ENCODE results near the gene DLEC1. TPM values are rescaled to one million over a fixed set of nuclear protein-coding genes. Genes with fewer than 3 reads are reported as not detected.

DLEC1 gene
- total RNA-seq, 2 donors from 2014 or later = 0.14 to 0.35 TPM

DNA sequence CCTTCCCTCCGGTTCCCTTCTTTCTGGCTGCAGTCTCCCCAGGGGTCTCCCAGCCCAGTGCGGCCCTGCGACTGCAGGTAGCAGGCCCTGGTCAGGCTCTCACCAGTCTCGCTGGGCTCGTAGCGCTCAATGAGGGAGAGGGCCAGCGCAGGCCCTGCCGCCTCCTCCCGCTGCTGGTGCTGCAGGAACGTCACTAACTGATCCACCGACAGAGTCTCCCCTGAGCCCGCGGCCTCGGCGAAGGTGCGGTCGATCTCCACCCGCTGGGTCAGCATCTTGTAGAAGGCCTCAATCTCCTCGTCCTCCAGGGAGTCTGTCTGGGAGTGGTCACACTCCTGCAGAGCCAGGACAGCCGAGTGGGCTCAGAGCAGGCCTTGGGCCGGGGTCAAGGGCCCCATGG is 27.9 kb upstream of the DLEC1 start:
- H3K4me1 ChIP-seq (ENCODE audit: control insufficient read depth in 1 of 2, low read depth in 2 of 2) = no peaks in the 10 kb centered on the region
- no peak for ATAC-seq (ENCODE audit: insufficient number of reproducible peaks, low FRiP score, low read depth)

DNA sequence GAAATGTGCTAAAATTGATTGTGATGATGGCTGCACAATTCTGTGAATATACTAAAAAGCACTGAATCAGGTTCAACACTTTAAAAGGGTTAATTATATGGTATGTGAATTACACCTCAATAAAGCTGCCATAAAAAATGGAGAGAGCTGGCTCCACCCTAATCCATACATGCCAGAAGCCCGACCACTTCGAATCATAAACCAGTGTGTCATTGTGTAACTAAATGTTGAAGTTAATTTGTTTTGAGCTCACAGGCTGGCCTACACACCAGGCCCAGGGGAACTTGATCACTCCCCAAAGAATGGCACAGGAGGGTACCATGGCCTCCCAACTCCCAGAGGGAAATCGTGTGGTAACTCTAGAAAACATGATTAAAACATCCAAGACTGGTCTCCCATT is 23.5 kb upstream of the DLEC1 start:
- no peak for ATAC-seq (ENCODE audit: insufficient number of reproducible peaks, low FRiP score, low read depth)
- no peak for DNase-seq (ENCODE audit: low spot score)
- no peaks in the 10 kb centered on the region for H3K9me3 ChIP-seq
- TF ChIP-seq, protein P1, sequence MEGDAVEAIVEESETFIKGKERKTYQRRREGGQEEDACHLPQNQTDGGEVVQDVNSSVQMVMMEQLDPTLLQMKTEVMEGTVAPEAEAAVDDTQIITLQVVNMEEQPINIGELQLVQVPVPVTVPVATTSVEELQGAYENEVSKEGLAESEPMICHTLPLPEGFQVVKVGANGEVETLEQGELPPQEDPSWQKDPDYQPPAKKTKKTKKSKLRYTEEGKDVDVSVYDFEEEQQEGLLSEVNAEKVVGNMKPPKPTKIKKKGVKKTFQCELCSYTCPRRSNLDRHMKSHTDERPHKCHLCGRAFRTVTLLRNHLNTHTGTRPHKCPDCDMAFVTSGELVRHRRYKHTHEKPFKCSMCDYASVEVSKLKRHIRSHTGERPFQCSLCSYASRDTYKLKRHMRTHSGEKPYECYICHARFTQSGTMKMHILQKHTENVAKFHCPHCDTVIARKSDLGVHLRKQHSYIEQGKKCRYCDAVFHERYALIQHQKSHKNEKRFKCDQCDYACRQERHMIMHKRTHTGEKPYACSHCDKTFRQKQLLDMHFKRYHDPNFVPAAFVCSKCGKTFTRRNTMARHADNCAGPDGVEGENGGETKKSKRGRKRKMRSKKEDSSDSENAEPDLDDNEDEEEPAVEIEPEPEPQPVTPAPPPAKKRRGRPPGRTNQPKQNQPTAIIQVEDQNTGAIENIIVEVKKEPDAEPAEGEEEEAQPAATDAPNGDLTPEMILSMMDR (IDR thresholded peaks at IDR 0.05) = no peak
- no peak overlapping the region for H3K27ac ChIP-seq
- H3K4me3 ChIP-seq = no peak overlapping the region
- H3K27me3 ChIP-seq (replicated peaks; ENCODE audit: insufficient read depth) = no peaks in the 10 kb centered on the region
- no peaks in the 10 kb centered on the region for H3K4me1 ChIP-seq (ENCODE audit: control insufficient read depth in 1 of 2, low read depth in 2 of 2)
- H3K36me3 ChIP-seq = peaks cover 51% of the 10 kb centered on the region

More for the DNA sequence above, 27.9 kb upstream of the DLEC1 start:
- H3K4me3 ChIP-seq = no peak overlapping the region
- H3K36me3 ChIP-seq = peaks cover 58% of the 10 kb centered on the region
- no peak for DNase-seq (ENCODE audit: low spot score)
- no peaks in the 10 kb centered on the region for H3K27me3 ChIP-seq (replicated peaks; ENCODE audit: insufficient read depth)
- H3K27ac ChIP-seq = no peak overlapping the region
- H3K9me3 ChIP-seq = no peaks in the 10 kb centered on the region
- TF ChIP-seq, protein P1 (IDR thresholded peaks at IDR 0.05) = no peak

DNA sequence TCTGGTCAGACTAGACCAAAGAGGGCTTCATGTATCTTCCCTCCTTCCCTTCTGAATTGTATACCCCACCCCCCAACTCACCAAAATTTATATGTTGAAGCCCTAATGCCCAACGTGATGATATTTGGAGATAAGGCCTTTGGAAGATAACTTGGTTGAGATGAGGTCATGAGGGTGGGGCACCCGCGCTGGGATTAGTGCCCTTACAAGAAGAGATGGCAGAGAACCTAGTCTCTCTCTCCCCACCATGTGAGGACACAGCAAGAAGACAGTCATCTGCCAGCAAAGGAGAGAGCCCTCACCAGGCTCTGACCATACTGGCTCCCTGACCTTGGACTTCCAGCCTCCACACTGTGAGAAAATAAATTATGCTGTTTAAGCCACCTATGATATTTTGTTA is 23.0 kb upstream of the DLEC1 start:
- no peak overlapping the region for H3K27ac ChIP-seq
- DNase-seq (ENCODE audit: low spot score) (no peak), ATAC-seq (ENCODE audit: insufficient number of reproducible peaks, low FRiP score, low read depth) (no peak)
- H3K4me1 ChIP-seq (ENCODE audit: control insufficient read depth in 1 of 2, low read depth in 2 of 2) = no peaks in the 10 kb centered on the region
- TF ChIP-seq, protein P1 (IDR thresholded peaks at IDR 0.05) = no peak
- H3K4me3 ChIP-seq = no peak overlapping the region
- no peaks in the 10 kb centered on the region for H3K27me3 ChIP-seq (replicated peaks; ENCODE audit: insufficient read depth)
- no peaks in the 10 kb centered on the region for H3K9me3 ChIP-seq
- H3K36me3 ChIP-seq = peaks cover 46% of the 10 kb centered on the region

DNA sequence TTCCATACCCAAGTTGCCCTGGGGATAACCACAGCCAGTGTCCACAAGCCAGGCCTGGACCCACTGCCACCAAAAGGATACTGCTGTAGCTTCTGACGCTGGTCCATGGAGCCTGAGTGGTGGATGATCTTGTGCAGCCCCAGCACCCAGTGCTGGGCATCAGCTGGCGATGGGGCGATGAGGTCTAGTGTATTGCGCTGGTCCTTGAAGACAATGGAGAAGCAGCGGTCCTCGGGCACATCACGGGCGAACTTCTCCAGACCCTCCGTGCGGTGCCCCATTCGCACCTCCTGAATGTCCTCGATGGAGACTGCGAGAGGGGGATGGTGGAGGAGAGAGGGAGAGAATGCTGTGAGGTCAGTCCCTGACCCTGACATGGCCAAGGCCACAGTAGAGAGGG is 22.6 kb upstream of the DLEC1 start:
- TF ChIP-seq, protein P1 (IDR thresholded peaks at IDR 0.05) = no peak
- peaks cover 42% of the 10 kb centered on the region for H3K36me3 ChIP-seq
- H3K4me1 ChIP-seq (ENCODE audit: control insufficient read depth in 1 of 2, low read depth in 2 of 2) = no peaks in the 10 kb centered on the region
- DNase-seq (ENCODE audit: low spot score) (no peak), ATAC-seq (ENCODE audit: insufficient number of reproducible peaks, low FRiP score, low read depth) (no peak)
- H3K9me3 ChIP-seq = no peaks in the 10 kb centered on the region
- no peaks in the 10 kb centered on the region for H3K27me3 ChIP-seq (replicated peaks; ENCODE audit: insufficient read depth)
- H3K4me3 ChIP-seq = no peak overlapping the region
- H3K27ac ChIP-seq = no peak overlapping the region

DNA sequence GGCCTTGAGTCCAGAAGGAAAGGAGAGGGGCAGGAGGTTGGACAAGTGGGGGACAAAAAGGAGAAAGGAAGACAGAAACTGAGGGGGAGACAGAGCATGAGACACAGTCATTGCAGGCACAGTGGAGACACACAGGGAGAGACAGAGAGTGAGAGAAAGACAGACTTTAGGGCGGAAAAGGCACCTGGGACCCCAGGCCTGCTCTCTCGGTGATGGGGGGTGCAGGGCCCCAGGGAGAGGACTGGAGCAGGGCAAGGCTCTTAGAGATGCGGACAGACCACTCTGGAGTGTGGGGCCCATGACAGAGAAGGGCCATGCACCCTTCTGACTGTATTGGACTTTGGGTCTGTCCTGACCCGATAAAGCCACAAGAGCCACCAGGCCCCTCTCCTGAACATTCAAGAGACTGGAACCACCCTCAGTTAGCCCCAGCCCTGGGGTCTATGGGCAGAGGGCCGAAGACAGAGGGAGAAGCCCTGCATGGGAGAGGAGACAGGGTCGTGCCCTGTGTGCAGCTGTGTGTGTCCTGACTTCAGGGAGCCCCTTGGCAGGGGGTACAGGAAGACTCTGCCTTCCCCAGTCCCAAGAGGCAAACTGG is 22.1 kb upstream of the DLEC1 start:
- no peak for ATAC-seq (ENCODE audit: insufficient number of reproducible peaks, low FRiP score, low read depth)
- peaks cover 39% of the 10 kb centered on the region for H3K36me3 ChIP-seq
- no peaks in the 10 kb centered on the region for H3K9me3 ChIP-seq
- H3K27me3 ChIP-seq (replicated peaks; ENCODE audit: insufficient read depth) = no peaks in the 10 kb centered on the region
- DNase-seq (ENCODE audit: low spot score) = no peak
- H3K4me1 ChIP-seq (ENCODE audit: control insufficient read depth in 1 of 2, low read depth in 2 of 2) = no peaks in the 10 kb centered on the region
- H3K27ac ChIP-seq = no peak overlapping the region
- H3K4me3 ChIP-seq = no peak overlapping the region
- TF ChIP-seq, protein P1 (IDR thresholded peaks at IDR 0.05) = no peak

Measured in thoracic aorta (tissue), 2 donors.